A549 (cell line): ENCODE results near the gene SLIT1. TPM values are rescaled to one million over a fixed set of nuclear protein-coding genes. Genes with fewer than 3 reads are reported as not detected.

Source experiments
- ATAC-seq, 2 experiments: fragments of 200-7000 bp in 1 of 2; fragments of >200 bp in 1 of 2; cut with Nextera tagmentation in 1 of 2; cut with Tn5 transposase in 1 of 2; 3 replicates each; pipeline versions ENCODE4 v1.8.0 to v1.9.1; 2018 to 2020; ENCODE audit warnings: mild to moderate bottlenecking in 1 of 2, moderate library complexity in 1 of 2
- CTCF ChIA-PET: fragments of 300-600 bp; sonication (Branson Sonifier 250); formaldehyde crosslinking; extraction: SDS; loops from one replicate; lab custom pipeline; 2021; ENCODE audit warnings: antibody characterized with exemption, inconsistent platforms; lab: Yijun Ruan, JAX
- POLR2A ChIA-PET: fragments of 350-600 bp; formaldehyde crosslinking; extraction: SDS; loops from one replicate; lab custom pipeline; 2021; ENCODE audit warnings: antibody characterized with exemption, inconsistent platforms; lab: Yijun Ruan, JAX
- DNase-seq, 2 experiments: peaks; one replicate each; pipeline versions ENCODE4 v3.0.0 to v3.0.0-alpha.2; 2011 to 2016; ENCODE audit warnings: low read depth in 1 of 2, low spot score in 1 of 2
- FAIRE-seq: peaks from 2 replicates; lab custom pipeline; 2011; peaks lifted over from hg19 to GRCh38; lab: Jason Lieb, UNC
- H3K27ac ChIP-seq, 2 experiments: fragments of >200 bp; sonication (Bioruptor Twin); formaldehyde crosslinking; 3 replicates each; pipeline ENCODE4 v1.5.1; 2016 to 2017
- H3K4me1 ChIP-seq: fragments of >200 bp; sonication (Bioruptor Twin); formaldehyde crosslinking; 3 replicates; pipeline ENCODE4 v1.6.1; 2016
- H3K4me2 ChIP-seq: fragments of >200 bp; sonication (Bioruptor Twin); formaldehyde crosslinking; 3 replicates; pipeline ENCODE4 v1.6.1; 2016
- H3K4me3 ChIP-seq: fragments of >200 bp; sonication (Bioruptor Twin); formaldehyde crosslinking; 3 replicates; pipeline ENCODE4 v1.5.1; 2016
- H3K9me3 ChIP-seq: fragments of >200 bp; sonication (Bioruptor Twin); formaldehyde crosslinking; 3 replicates; pipeline ENCODE4 v1.6.1; 2016
- BHLHE40 ChIP-seq: IDR thresholded peaks from 2 replicates; pipeline ENCODE4 v1.6.1; 2012; ENCODE audit warnings: low read depth, low read length, inconsistent platforms
- CBX2 ChIP-seq: fragments of 200-600 bp; sonication (generic); IDR thresholded peaks from 2 replicates; pipeline ENCODE4 v1.6.1; 2016; ENCODE audit warnings: low read depth, mild to moderate bottlenecking, borderline replicate concordance
- EHF ChIP-seq: fragments of 250-450 bp; sonication (Bioruptor Pico); IDR thresholded peaks from 2 replicates; pipeline ENCODE4 v1.5.0; 2020; ENCODE audit warnings: mild to moderate bottlenecking
- FOSB ChIP-seq: fragments of 250-450 bp; sonication (Bioruptor Pico); IDR thresholded peaks from 2 replicates; pipeline ENCODE4 v1.5.0; 2020; ENCODE audit warnings: mild to moderate bottlenecking, moderate library complexity
- GATA3 ChIP-seq: IDR thresholded peaks from 2 replicates; pipeline ENCODE4 v1.6.1; 2012; ENCODE audit warnings: borderline replicate concordance
- HEYL ChIP-seq: fragments of 250-450 bp; sonication (Bioruptor Pico); IDR thresholded peaks from 2 replicates; pipeline ENCODE4 v1.8.0; 2021; ENCODE audit warnings: mild to moderate bottlenecking, moderate library complexity
- HOXA7 ChIP-seq: fragments of 250-450 bp; sonication (Bioruptor Pico); IDR thresholded peaks from 2 replicates; pipeline ENCODE4 v1.5.0; 2020; ENCODE audit warnings: mild to moderate bottlenecking, moderate library complexity
- JUN ChIP-seq, 2 experiments: fragments of >200 bp; sonication (Bioruptor Twin); formaldehyde crosslinking; IDR thresholded peaks; 2 replicates in 1 of 2; 3 replicates in 1 of 2; pipeline ENCODE4 v1.6.1; 2016 to 2017
- NPAS2 ChIP-seq: fragments of 250-450 bp; sonication (Bioruptor Pico); IDR thresholded peaks from 2 replicates; pipeline ENCODE4 v1.8.0; 2022; ENCODE audit warnings: mild to moderate bottlenecking, moderate library complexity, borderline replicate concordance
- PHF8 ChIP-seq: fragments of 200-600 bp; sonication (generic); IDR thresholded peaks from 2 replicates; pipeline ENCODE4 v1.6.1; 2016; ENCODE audit warnings: low read depth, mild to moderate bottlenecking, antibody characterized with exemption, moderate library complexity, borderline replicate concordance
- POLR2A ChIP-seq: IDR thresholded peaks from 2 replicates; pipeline ENCODE4 v1.6.1; 2012; ENCODE audit warnings: mild to moderate bottlenecking, low read length
- RFX5 ChIP-seq: fragments of 450-650 bp; IDR thresholded peaks from 2 replicates; pipeline ENCODE4 v1.7.1; 2014; ENCODE audit warnings: antibody characterized with exemption, mild to moderate bottlenecking, moderate library complexity
- RNF2 ChIP-seq: fragments of 200-600 bp; sonication (generic); IDR thresholded peaks from 2 replicates; pipeline ENCODE4 v1.6.1; 2016; ENCODE audit warnings: low read depth, mild to moderate bottlenecking, antibody characterized with exemption, moderate library complexity, borderline replicate concordance
- SMC3 ChIP-seq: fragments of >200 bp; sonication (Bioruptor Twin); formaldehyde crosslinking; IDR thresholded peaks from 3 replicates; pipeline ENCODE4 v1.6.1; 2018; ENCODE audit warnings: inconsistent platforms
- TFCP2L1 ChIP-seq: fragments of 250-450 bp; sonication (Bioruptor Pico); IDR thresholded peaks from 2 replicates; pipeline ENCODE4 v1.5.0; 2021; ENCODE audit warnings: mild to moderate bottlenecking
- WGBS: methylation state at CpG from one replicate; pipeline ENCODE4 v1.1.6; 2017; ENCODE audit errors: missing lambda C conversion rate; 5-methylcytosine and 5-hydroxymethylcytosine counted together
- polyA plus RNA-seq, 4 experiments: library from polyadenylated mRNA; depleted of rRNA in 3 of 4; stranded (reverse); fragments of >200 nt; fragmentation: RNase III in 1 of 4; extraction: RNeasy Plus Mini Kit Qiagen cat#74134 plus additional on column Dnase treatment in 1 of 4; gene quantifications; 2 replicates in 3 of 4; 3 replicates in 1 of 4; pipeline ENCODE4 v1.2.3, GENCODE V29; 2011 to 2017
- TF ChIP-seq, protein P1 (sequence below): fragments of >200 bp; sonication (Bioruptor Twin); formaldehyde crosslinking; IDR thresholded peaks from 2 replicates; pipeline ENCODE4 v1.6.1; 2016
- TF ChIP-seq, protein P2 (sequence below): fragments of 200-600 bp; sonication (generic); IDR thresholded peaks from 2 replicates; pipeline ENCODE4 v1.6.1; 2016; ENCODE audit warnings: antibody characterized with exemption, mild to moderate bottlenecking, moderate library complexity
- TF ChIP-seq, protein P3 (sequence below): IDR thresholded peaks from 2 replicates; pipeline ENCODE4 v1.6.1; 2012

The SLIT1 gene
- polyA plus RNA-seq, 2 of the 4 experiments (the other 2 are of a cell fraction), result 0.05 to 0.09 TPM

- no peak overlapping the region for H3K4me3 ChIP-seq
- H3K4me1 ChIP-seq, result peaks cover 42% of the 10 kb centered on the region
- H3K4me2 ChIP-seq, result no peak overlapping the region; the same call in 2 of the 3 replicates
- DNase-seq (no peak), FAIRE-seq (no peak), ATAC-seq (peak in 1 of 2 experiments; percentile 20; a peak in 3 of 6 replicates)
- no peak overlapping the region; a peak in 1 of 6 replicates for H3K27ac ChIP-seq
- ChIA-PET CTCF (interaction anchor here (1.8 to 25.5 kb wide), 3 partner anchors 16 to 139 kb away, joined by 6 to 779 read pairs (median 18); no protein-coding TSS in a partner anchor), POLR2A (no interaction called here)
- WGBS, result 45% methylated on average over 16 of the region's 18 CpGs
- no peaks in the 10 kb centered on the region; the same call in 2 of the 3 replicates for H3K9me3 ChIP-seq
- TF ChIP-seq HOXA7 (no peak), TFCP2L1 (no peak), NPAS2 (CRISPR knock-in tag) (no peak), JUN (IDR thresholded peaks at IDR 0.05) (no peak), POLR2A (no peak), GATA3 (no peak), BHLHE40 (no peak)
- TF ChIP-seq, protein P1, sequence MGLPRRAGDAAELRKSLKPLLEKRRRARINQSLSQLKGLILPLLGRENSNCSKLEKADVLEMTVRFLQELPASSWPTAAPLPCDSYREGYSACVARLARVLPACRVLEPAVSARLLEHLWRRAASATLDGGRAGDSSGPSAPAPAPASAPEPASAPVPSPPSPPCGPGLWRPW, result no peak
- TF ChIP-seq, protein P2, sequence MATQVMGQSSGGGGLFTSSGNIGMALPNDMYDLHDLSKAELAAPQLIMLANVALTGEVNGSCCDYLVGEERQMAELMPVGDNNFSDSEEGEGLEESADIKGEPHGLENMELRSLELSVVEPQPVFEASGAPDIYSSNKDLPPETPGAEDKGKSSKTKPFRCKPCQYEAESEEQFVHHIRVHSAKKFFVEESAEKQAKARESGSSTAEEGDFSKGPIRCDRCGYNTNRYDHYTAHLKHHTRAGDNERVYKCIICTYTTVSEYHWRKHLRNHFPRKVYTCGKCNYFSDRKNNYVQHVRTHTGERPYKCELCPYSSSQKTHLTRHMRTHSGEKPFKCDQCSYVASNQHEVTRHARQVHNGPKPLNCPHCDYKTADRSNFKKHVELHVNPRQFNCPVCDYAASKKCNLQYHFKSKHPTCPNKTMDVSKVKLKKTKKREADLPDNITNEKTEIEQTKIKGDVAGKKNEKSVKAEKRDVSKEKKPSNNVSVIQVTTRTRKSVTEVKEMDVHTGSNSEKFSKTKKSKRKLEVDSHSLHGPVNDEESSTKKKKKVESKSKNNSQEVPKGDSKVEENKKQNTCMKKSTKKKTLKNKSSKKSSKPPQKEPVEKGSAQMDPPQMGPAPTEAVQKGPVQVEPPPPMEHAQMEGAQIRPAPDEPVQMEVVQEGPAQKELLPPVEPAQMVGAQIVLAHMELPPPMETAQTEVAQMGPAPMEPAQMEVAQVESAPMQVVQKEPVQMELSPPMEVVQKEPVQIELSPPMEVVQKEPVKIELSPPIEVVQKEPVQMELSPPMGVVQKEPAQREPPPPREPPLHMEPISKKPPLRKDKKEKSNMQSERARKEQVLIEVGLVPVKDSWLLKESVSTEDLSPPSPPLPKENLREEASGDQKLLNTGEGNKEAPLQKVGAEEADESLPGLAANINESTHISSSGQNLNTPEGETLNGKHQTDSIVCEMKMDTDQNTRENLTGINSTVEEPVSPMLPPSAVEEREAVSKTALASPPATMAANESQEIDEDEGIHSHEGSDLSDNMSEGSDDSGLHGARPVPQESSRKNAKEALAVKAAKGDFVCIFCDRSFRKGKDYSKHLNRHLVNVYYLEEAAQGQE, result no peak
Measured at GRCh38 chr10:97065686-97066660, 119.8 kb downstream of the SLIT1 start.

- WGBS, result 0% methylated on average over 1 of the region's 1 CpG
- FAIRE-seq (no peak), DNase-seq (peak in 1 of 2 experiments; percentile 34), ATAC-seq (no peak)
- H3K4me1 ChIP-seq, result peaks cover 35% of the 10 kb centered on the region
- H3K9me3 ChIP-seq, result no peaks in the 10 kb centered on the region; the same call in 2 of the 3 replicates
- no peak overlapping the region for H3K4me3 ChIP-seq
- CTCF ChIA-PET, result interaction anchor here (1.8 to 25.5 kb wide), 3 partner anchors 17 to 140 kb away, joined by 6 to 779 read pairs (median 7); no protein-coding TSS in a partner anchor
- TF ChIP-seq JUN (IDR thresholded peaks at IDR 0.05) (no peak), HEYL (CRISPR knock-in tag) (no peak), SMC3 (no peak), PHF8 (no peak), CBX2 (no peak), RFX5 (no peak), FOSB (no peak), EHF (CRISPR knock-in tag) (no peak), POLR2A (no peak), RNF2 (no peak), TFCP2L1 (no peak)
- TF ChIP-seq, protein P3, sequence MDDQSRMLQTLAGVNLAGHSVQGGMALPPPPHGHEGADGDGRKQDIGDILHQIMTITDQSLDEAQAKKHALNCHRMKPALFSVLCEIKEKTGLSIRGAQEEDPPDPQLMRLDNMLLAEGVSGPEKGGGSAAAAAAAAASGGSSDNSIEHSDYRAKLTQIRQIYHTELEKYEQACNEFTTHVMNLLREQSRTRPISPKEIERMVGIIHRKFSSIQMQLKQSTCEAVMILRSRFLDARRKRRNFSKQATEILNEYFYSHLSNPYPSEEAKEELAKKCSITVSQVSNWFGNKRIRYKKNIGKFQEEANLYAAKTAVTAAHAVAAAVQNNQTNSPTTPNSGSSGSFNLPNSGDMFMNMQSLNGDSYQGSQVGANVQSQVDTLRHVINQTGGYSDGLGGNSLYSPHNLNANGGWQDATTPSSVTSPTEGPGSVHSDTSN, result no peak
- peak overlapping the region; percentile 16; the same call in 2 of the 3 replicates for H3K4me2 ChIP-seq
- H3K27ac ChIP-seq, result no peak overlapping the region
- POLR2A ChIA-PET, result no interaction called here
Measured at GRCh38 chr10:97065128-97065527, 120.6 kb downstream of the SLIT1 start.
